IMR-90 (cell line): ENCODE data around the gene HCRTR2. TPM values are rescaled to one million over a fixed set of nuclear protein-coding genes. Genes with fewer than 3 reads are reported as not detected.

Experiments used
- ATAC-seq: fragments of 200-7000 bp; cut with Tn5 transposase; 2 replicates; pipeline ENCODE4 v1.9.1; 2020; ENCODE audit warnings: low read depth, mild to moderate bottlenecking, moderate library complexity
- BruUV-seq: library from RNA; stranded (reverse); fragments of 400-500 nt; replicated peaks from 2 replicates; lab custom pipeline; 2021; lab: Mats Ljungman, UMichigan
- CTCF ChIA-PET: fragments of 300-600 bp; formaldehyde crosslinking; extraction: SDS; loops from one replicate; lab custom pipeline; 2021; ENCODE audit warnings: antibody characterized with exemption; lab: Yijun Ruan, JAX
- POLR2A ChIA-PET: fragments of 300-600 bp; sonication (Branson Sonifier 250); formaldehyde crosslinking; loops from one replicate; lab custom pipeline; 2022; ENCODE audit warnings: antibody characterized with exemption; ENCODE audit not compliant: unreplicated experiment; lab: Charles Lee
- DNase-seq: peaks from one replicate; pipeline ENCODE4 v3.0.0; 2013
- H2AFZ ChIP-seq: replicated peaks from 2 replicates; pipeline ENCODE3; 2013; ENCODE audit warnings: low read length, mild to moderate bottlenecking; ENCODE audit not compliant: poor library complexity
- H2AK5ac ChIP-seq: 2 replicates; pipeline ENCODE4 v1.6.1; 2013; ENCODE audit warnings: low read depth, low read length, inconsistent platforms
- H2AK9ac ChIP-seq: replicated peaks from 2 replicates; pipeline ENCODE3; 2013; ENCODE audit warnings: mild to moderate bottlenecking, low read depth, low read length, moderate library complexity; ENCODE audit not compliant: poor library complexity
- H2BK120ac ChIP-seq: 2 replicates; pipeline ENCODE4 v1.6.1; 2013; ENCODE audit warnings: low read depth, low read length, inconsistent platforms
- H2BK15ac ChIP-seq: 3 replicates; pipeline ENCODE4 v1.6.1; 2013; ENCODE audit warnings: low read depth, low read length, inconsistent platforms
- H2BK20ac ChIP-seq: 2 replicates; pipeline ENCODE4 v1.6.1; 2013; ENCODE audit warnings: low read depth, mild to moderate bottlenecking, inconsistent platforms, low read length, moderate library complexity
- H2BK5ac ChIP-seq: 2 replicates; pipeline ENCODE4 v1.6.1; 2013; ENCODE audit warnings: mild to moderate bottlenecking, low read depth, low read length, inconsistent platforms; ENCODE audit not compliant: poor library complexity, severe bottlenecking
- H3K14ac ChIP-seq: replicated peaks from 2 replicates; pipeline ENCODE4 v1.6.1; 2013; ENCODE audit warnings: low read depth, low read length, inconsistent platforms
- H3K18ac ChIP-seq: 2 replicates; pipeline ENCODE4 v1.6.1; 2013; ENCODE audit warnings: low read depth, low read length, control low read depth
- H3K23ac ChIP-seq: 2 replicates; pipeline ENCODE4 v1.6.1; 2013; ENCODE audit warnings: low read depth, low read length, inconsistent platforms
- H3K27ac ChIP-seq: 2 replicates; pipeline ENCODE4 v1.5.1; 2013; ENCODE audit warnings: mild to moderate bottlenecking, control low read depth, low read length; ENCODE audit not compliant: insufficient read depth
- H3K27me3 ChIP-seq: 2 replicates; pipeline ENCODE4 v1.6.1; 2013; ENCODE audit warnings: low read length; ENCODE audit not compliant: control insufficient read depth, insufficient read depth
- H3K36me3 ChIP-seq: 2 replicates; pipeline ENCODE4 v1.6.1; 2013; ENCODE audit warnings: low read length, mixed read lengths; ENCODE audit not compliant: control insufficient read depth, insufficient read depth
- H3K4ac ChIP-seq: 2 replicates; pipeline ENCODE4 v1.6.1; 2013; ENCODE audit warnings: low read depth, low read length, inconsistent platforms
- H3K4me1 ChIP-seq: 2 replicates; pipeline ENCODE4 v1.6.1; 2013; ENCODE audit warnings: low read length, mixed read lengths; ENCODE audit not compliant: control insufficient read depth, insufficient read depth
- H3K4me2 ChIP-seq: 2 replicates; pipeline ENCODE4 v1.6.1; 2013; ENCODE audit warnings: low read depth, mild to moderate bottlenecking, control low read depth, low read length, moderate library complexity
- H3K4me3 ChIP-seq: 2 replicates; pipeline ENCODE4 v1.5.1; 2013; ENCODE audit warnings: low read depth, mild to moderate bottlenecking, control low read depth, low read length, moderate library complexity; ENCODE audit not compliant: insufficient read depth
- H3K56ac ChIP-seq: 2 replicates; pipeline ENCODE4 v1.6.1; 2013; ENCODE audit warnings: low read length, inconsistent platforms; ENCODE audit not compliant: insufficient read depth; ENCODE audit errors: extremely low read depth
- H3K79me1 ChIP-seq, 2 experiments: 2 replicates each; pipeline ENCODE4 v1.6.1; 2013; ENCODE audit warnings: low read length in 2 of 2, inconsistent platforms in 1 of 2, low read depth in 1 of 2
- H3K9ac ChIP-seq: 2 replicates; pipeline ENCODE4 v1.6.1; 2013; ENCODE audit warnings: low read depth, low read length, control low read depth
- H3K9me1 ChIP-seq: 2 replicates; pipeline ENCODE4 v1.6.1; 2013; ENCODE audit warnings: low read length, inconsistent platforms; ENCODE audit not compliant: insufficient read depth
- H3K9me3 ChIP-seq: 2 replicates; pipeline ENCODE4 v1.6.1; 2013; ENCODE audit warnings: low read length; ENCODE audit not compliant: control insufficient read depth, insufficient read depth
- H4K20me1 ChIP-seq: 2 replicates; pipeline ENCODE4 v1.6.1; 2013; ENCODE audit warnings: low read length, inconsistent platforms; ENCODE audit not compliant: insufficient read depth
- H4K5ac ChIP-seq: 2 replicates; pipeline ENCODE4 v1.6.1; 2013; ENCODE audit warnings: mild to moderate bottlenecking, low read depth, low read length, control low read depth
- H4K8ac ChIP-seq, 2 experiments: 2 replicates each; pipeline ENCODE4 v1.6.1; 2013; ENCODE audit warnings: low read depth in 2 of 2, low read length in 2 of 2, control low read depth in 1 of 2, inconsistent platforms in 1 of 2
- H4K91ac ChIP-seq: 2 replicates; pipeline ENCODE4 v1.6.1; 2013; ENCODE audit warnings: low read depth, low read length, inconsistent platforms; ENCODE audit not compliant: insufficient read depth
- CHD1 ChIP-seq: IDR thresholded peaks from 2 replicates; pipeline ENCODE4 v1.6.1; 2012; ENCODE audit warnings: low read depth, low read length, improper control_type of control experiment
- ELK1 ChIP-seq: fragments of 150-350 bp; IDR thresholded peaks from 2 replicates; pipeline ENCODE4 v1.6.1; 2016; ENCODE audit warnings: low read depth, mild to moderate bottlenecking, low read length, moderate library complexity, borderline replicate concordance
- FOS ChIP-seq: fragments of 150-350 bp; IDR thresholded peaks from 2 replicates; pipeline ENCODE4 v1.6.1; 2016; ENCODE audit warnings: low read depth, low read length
- MAFK ChIP-seq: IDR thresholded peaks from 2 replicates; pipeline ENCODE4 v1.6.1; 2012; ENCODE audit warnings: low read depth, low read length, improper control_type of control experiment
- MAZ ChIP-seq: IDR thresholded peaks from 2 replicates; pipeline ENCODE4 v1.6.1; 2012; ENCODE audit warnings: low read depth, mild to moderate bottlenecking, low read length, improper control_type of control experiment, moderate library complexity, borderline replicate concordance
- MXI1 ChIP-seq: IDR thresholded peaks from 2 replicates; pipeline ENCODE4 v1.6.1; 2012; ENCODE audit warnings: low read depth, mild to moderate bottlenecking, low read length, moderate library complexity, borderline replicate concordance
- POLR2A ChIP-seq: IDR thresholded peaks from 2 replicates; pipeline ENCODE4 v1.6.1; 2012; ENCODE audit warnings: mild to moderate bottlenecking, low read depth, low read length
- RAD21 ChIP-seq: IDR thresholded peaks from 2 replicates; pipeline ENCODE4 v1.6.1; 2012; ENCODE audit warnings: low read length, improper control_type of control experiment
- RCOR1 ChIP-seq: IDR thresholded peaks from 2 replicates; pipeline ENCODE4 v1.6.1; 2012; ENCODE audit warnings: mild to moderate bottlenecking, low read length, improper control_type of control experiment; ENCODE audit not compliant: insufficient replicate concordance
- RFX5 ChIP-seq: IDR thresholded peaks from 2 replicates; pipeline ENCODE4 v1.8.0; 2012; ENCODE audit warnings: low read depth, mild to moderate bottlenecking, low read length, moderate library complexity
- SMC3 ChIP-seq: fragments of 150-350 bp; IDR thresholded peaks from 2 replicates; pipeline ENCODE4 v1.6.1; 2016; ENCODE audit warnings: low read depth, mild to moderate bottlenecking, antibody characterized with exemption, low read length, moderate library complexity
- WGBS, 2 experiments: methylation state at CpG; one replicate each; pipeline versions ENCODE4 v1.1.5 to v1.1.7; 2013; ENCODE audit warnings: missing lambda C conversion rate in 2 of 2; ENCODE audit not compliant: insufficient read length in 1 of 2; ENCODE audit errors: extremely low coverage in 2 of 2; 5-methylcytosine and 5-hydroxymethylcytosine counted together
- dilution Hi-C: fragments of 300-500 bp; cut with HindIII; formaldehyde crosslinking; loops from one replicate; pipeline ENCODE4 v1.14.3; 2018; ENCODE audit warnings: low sequenced_read_pairs; ENCODE audit not compliant: unreplicated experiment
- in situ Hi-C: fragments of 300-500 bp; cut with MboI; formaldehyde crosslinking; loops from 3 replicates; pipeline ENCODE4 v1.14.3; 2019; ENCODE audit warnings: low sequenced_read_pairs, inconsistent platforms, mixed read lengths
- intact Hi-C: fragments of 100-400 bp; cut with micrococcal nuclease; formaldehyde crosslinking; loops from 2 replicates; pipeline ENCODE4 v1.10.0; 2022
- polyA plus RNA-seq, 3 experiments: library from polyadenylated mRNA; depleted of rRNA; stranded (reverse); fragments of >200 nt; gene quantifications; 2 replicates each; pipeline ENCODE4 v1.2.3, GENCODE V29; 2012; ENCODE audit warnings: low replicate concordance in 1 of 3
- total RNA-seq: library from RNA; depleted of rRNA; stranded (reverse); fragments of >200 nt; gene quantifications from 2 replicates; pipeline ENCODE4 v1.2.3, GENCODE V29; 2012

HCRTR2 gene
- total and polyA plus RNA-seq, 2 of the 4 experiments (the other 2 are of a cell fraction) = not detected

- no peak overlapping the region for H2BK20ac ChIP-seq
- no peak overlapping the region for H2BK120ac ChIP-seq
- H3K79me1 ChIP-seq = no peaks in the 10 kb centered on the region
- H2AK5ac ChIP-seq = no peak overlapping the region
- no peak overlapping the region for H3K4me3 ChIP-seq
- intact Hi-C loops = no loop called here
- H2BK5ac ChIP-seq = no peak overlapping the region
- H4K91ac ChIP-seq = no peak overlapping the region
- no peak overlapping the region for H3K9ac ChIP-seq
- no peak overlapping the region for H3K23ac ChIP-seq
- TF ChIP-seq RFX5 = no peak
- TF ChIP-seq MAZ = no peak
- no peak for TF ChIP-seq SMC3
- TF ChIP-seq MXI1 = no peak
- TF ChIP-seq MAFK = no peak
- no peak for TF ChIP-seq RCOR1
- no peak for TF ChIP-seq FOS
- TF ChIP-seq CHD1 = no peak
- no peak for TF ChIP-seq ELK1
- TF ChIP-seq RAD21 = no peak
- TF ChIP-seq POLR2A = no peak
- no peak overlapping the region for H4K8ac ChIP-seq
- no peak overlapping the region for H3K27ac ChIP-seq
- H3K9me3 ChIP-seq = no peaks in the 10 kb centered on the region
- H4K20me1 ChIP-seq = no peaks in the 10 kb centered on the region
- no peaks in the 10 kb centered on the region for H3K36me3 ChIP-seq
- no peak overlapping the region for H2AK9ac ChIP-seq
- H3K4me2 ChIP-seq = no peak overlapping the region
- H3K18ac ChIP-seq = no peak overlapping the region
- no peak overlapping the region for H3K14ac ChIP-seq
- no peak overlapping the region for H3K4ac ChIP-seq
- no peak overlapping the region for H3K56ac ChIP-seq
- H2BK15ac ChIP-seq = no peak overlapping the region
- no peaks in the 10 kb centered on the region for H3K9me1 ChIP-seq
- no TSS peak for BruUV-seq
- ChIA-PET POLR2A (no interaction called here), CTCF (no interaction called here)
- DNase-seq = no peak
- H4K5ac ChIP-seq = no peak overlapping the region
- H3K27me3 ChIP-seq = no peaks in the 10 kb centered on the region
- in situ Hi-C loops = no loop called here
- no peak overlapping the region for H2AFZ ChIP-seq
- H3K4me1 ChIP-seq = no peaks in the 10 kb centered on the region
- ATAC-seq = no peak
- dilution Hi-C loops = no loop called here
- WGBS, 2 experiments = no CpG with 5 or more reads among the region's 4 CpGs
Observed at GRCh38 chr6:55184782-55185530, 10.6 kb downstream of the HCRTR2 start.
